OCI-M2 (cell line): Measurements from ENCODE around the gene ANKRD1.

Experiments used
- DNase-seq: peaks from one replicate; lab custom pipeline; 2025; ENCODE audit not compliant: unreplicated experiment; lab: John Stamatoyannopoulos, UW

The ANKRD1 gene

DNA sequence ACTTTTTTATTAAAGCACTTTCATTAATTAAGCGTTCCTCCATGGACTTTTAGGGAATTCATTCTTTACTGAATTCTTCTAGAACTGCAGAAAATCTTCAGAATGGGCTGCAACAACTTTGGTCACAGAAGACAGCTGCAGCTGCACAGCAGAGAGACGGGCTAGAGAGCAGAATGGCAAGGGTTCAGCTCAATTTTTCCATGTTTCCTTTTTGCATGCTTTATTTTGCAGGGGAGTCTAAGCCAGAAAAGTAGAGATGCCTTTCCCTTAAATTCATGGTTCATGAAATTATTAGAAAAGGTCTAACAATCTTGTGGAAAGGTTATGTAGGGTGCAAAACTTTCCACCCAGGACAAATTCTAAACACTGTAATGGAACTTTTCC is 15.4 kb upstream of the ANKRD1 start:
- DNase-seq, result no peak

GRCh38 chr10:90935581-90936275 is 14.8 kb upstream of the ANKRD1 start:
- DNase-seq, result no peak

DNA sequence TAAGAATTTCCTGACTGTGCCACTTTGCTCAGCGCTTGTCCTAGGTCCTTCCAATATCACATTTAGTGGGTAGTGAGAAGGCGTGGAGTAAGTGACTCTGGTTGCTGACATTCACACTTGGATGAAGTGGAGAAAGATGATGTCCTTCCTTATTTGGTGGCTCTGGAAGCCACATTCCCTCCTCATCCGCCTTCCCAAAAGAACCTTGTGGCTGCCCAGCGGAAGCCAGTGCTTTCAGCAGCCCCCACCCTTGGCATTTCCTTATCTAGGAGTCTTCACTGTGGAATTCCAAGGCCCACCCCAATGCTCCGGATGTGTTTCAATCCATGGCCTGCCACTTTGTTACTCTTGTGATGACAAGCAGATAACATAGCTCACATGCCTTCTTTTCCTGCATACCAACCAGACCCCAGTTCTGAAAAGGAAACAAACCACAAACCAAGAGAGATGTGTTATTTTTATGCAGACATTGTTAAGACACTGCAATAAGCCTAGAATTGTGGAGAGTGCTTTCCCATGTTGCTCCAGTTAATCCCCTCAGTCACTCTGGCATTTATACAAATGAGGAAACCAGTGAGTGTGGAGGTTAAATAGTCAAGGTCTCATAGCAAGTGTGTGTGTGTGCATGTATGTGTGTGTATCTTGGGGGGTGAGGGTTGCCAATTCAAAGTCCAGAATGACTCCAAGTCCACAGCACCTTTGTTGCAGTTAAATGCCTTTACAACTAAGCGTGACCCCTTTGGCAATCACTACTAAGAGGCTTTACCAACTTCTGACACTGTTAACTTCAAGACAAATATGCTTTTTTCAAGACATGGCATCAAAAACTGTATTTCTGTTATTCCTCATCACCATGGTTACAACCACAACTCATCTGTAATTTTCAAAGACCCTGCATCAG is 10.3 kb upstream of the ANKRD1 start:
- DNase-seq, result no peak

- no peak for DNase-seq
Observed at GRCh38 chr10:90930070-90930837, 9.4 kb upstream of the ANKRD1 start.

DNA sequence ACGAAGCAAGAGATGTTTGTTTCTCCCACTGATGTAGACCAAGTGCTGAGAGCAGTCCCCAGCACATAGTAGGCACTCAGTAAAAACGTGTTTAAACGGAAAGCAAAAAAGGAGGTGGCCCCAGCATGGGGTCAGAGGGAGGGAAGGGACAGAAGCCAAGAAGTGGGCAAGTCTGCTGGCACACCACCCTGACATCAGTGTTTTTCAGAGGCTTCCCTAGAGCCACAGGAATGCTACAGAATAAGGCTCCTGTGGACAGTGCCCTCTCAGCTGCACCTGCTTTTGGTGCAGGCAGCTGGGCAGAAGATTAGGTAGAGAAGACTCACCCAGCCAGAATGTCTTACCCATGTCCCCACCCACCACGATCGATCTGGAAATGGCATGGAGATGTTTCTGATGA is 8.3 kb upstream of the ANKRD1 start:
- no peak for DNase-seq

DNA sequence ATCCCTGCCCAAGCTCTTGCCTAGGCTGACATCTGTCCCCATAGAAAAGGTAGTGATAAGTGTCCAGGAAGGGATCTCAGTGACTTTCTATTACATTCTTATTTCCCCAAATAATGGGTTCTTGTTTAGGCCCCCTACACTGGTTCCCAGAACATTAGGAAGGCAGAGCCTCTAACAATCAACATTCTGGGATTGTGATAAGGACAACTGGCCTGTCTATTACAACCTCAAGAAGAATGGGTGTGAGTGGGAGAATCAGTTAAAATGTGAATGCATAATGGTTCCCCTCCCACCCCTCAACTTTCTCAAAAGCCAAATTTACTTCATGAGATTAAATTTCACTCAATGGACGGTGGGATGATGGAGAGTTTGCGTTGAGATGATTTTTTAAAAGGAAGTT is 6.4 kb upstream of the ANKRD1 start:
- no peak for DNase-seq

GRCh38 chr10:90925079-90926029 is 4.5 kb upstream of the ANKRD1 start:
- no peak for DNase-seq

DNA sequence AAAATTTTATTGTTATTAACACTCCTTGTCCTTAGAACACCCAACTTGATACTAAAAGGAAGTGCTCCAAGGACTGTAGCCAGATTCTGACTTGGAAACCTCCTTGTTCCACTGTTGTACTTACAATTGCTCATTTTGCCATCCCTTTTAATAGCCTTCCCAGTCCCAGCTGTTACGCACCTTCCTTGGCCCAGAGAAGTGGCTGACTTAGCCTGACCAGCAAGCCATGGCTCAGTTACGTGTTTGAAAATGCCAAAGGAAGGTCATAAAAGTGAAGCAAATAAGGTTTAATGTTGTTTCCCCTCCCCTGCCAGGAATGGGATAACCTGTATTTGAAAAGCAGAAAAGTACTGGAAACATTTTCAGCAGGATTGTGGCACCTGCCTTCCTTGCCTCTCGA is 3.7 kb upstream of the ANKRD1 start:
- DNase-seq, result no peak

GRCh38 chr10:90923111-90923731 is 2.3 kb upstream of the ANKRD1 start:
- DNase-seq, result no peak

DNA sequence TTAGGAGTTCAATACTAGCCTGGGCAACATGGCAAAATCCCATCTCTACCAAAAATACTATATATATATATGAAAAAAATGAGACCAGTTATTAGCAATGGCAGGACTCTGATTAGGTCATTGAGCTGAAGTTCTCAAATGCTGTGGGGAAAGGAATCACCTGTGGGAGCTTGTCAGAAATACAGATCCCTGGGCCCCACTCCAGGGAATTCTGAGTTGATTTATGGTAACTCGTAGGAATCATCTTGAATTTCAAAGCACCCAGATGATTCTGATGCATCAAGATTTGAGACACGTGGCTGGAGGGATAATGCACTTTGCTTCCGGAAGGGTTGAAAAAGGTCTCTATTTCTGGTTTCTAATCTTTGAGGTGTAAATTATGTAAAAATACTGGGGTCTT is 1.0 kb upstream of the ANKRD1 start:
- DNase-seq, result no peak

DNA sequence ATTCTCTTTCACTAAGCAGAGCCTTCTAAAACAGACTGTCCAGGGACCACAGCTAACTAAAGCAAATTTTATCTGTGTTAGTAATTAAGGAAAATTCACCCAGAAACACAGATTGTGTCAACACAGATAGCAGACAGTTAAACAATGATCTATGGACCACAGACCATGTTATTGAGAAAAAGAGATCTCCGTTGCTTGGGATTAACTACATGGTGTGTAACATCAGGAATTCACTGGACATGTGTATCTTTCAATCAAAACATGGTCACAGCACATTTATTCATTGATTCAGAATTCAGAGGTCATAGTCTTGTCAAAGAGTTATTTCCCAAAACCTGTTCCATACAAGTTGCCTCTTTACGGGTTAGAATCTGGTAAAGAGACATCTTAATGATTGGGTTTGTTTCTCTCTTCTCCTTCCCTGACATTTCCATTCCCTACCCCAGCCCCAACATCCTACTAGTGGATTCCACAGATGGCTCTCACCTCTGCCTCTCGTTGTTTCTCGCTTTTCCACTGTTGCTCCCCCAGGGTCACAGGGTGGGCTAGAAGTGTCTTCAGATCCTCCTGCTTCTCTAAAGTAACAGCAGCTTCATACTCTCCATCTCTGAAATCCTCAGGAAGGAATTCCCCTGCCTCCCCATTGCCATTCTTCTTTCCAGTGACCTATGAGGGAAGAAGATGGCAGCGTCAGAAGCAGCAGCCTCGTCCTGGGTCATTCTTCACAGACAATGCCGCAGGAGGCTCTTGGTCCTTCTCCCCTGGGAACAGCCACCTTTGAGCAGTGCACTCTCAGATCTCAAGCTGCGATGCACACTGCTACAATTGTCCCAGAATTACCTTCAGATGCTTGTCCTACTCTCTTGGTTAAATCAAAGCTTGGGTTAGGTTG is 958 bp downstream of the ANKRD1 start:
- no peak for DNase-seq

DNA sequence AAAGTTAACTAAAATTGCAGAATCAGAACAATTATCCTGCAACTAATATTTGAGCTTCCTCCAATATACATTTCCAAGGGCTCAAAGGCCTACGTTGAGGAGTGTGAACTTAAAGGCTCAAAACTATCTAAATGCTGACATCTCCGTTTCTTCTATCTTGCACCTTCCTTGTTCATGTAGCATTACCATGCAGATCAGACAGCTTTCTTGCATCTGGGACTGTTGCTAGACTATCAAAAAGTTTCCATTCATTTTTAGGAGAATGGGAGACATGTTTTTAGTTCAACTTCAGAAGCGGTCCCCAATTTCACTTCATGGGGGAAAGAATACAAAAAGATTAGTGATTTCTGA is 2.9 kb downstream of the ANKRD1 start:
- no peak for DNase-seq

DNA sequence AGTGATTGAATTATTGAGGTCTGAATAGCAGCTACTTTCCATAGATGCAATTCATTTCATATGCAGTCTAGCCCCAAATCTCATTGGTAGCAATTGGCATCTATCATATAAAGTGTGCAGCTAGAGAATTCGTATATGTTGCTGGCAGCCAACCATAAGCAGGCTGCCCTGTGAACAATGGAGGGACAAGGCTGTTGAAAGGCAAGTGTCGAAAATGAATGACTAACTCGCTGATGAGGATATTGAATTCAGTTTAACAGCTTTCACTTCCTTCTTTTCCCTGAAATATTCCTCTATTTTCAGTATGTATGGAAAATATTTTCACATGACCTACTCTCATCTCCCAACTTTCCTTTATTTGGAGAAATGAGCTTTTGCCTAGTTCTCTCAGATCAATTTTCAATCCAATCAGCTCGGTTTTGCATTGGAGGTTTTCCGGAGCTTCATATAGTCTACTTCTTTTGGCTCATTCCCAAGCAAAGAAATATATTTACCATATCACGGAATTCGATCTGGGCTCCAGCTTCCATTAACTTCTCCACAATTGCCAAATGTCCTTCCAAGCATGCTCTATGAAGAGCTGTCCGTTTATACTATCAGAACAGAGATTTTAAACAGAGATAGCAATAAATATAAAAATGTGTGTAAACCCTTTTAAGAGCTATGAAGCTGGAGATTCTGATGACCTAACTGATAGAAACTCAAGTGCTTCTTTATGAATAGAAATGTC is 3.5 kb downstream of the ANKRD1 start:
- DNase-seq, result no peak

GRCh38 chr10:90916392-90917237 is 4.3 kb downstream of the ANKRD1 start:
- DNase-seq, result no peak

DNA sequence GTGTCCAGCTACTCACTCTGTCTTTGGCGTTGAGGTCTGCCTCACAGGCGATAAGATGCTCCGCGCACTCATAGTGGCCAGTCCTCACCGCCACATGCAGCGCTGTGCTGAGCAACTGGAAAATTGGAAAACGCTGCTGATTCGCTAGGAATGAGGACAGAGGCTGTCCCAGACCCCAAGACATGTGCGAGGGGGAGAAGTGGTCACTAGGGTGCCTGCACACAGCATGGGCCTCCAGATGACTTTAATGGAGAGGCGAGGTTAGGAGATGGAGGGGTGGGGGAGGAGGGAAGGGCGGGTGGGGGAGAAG is 5.2 kb downstream of the ANKRD1 start:
- no peak for DNase-seq

DNA sequence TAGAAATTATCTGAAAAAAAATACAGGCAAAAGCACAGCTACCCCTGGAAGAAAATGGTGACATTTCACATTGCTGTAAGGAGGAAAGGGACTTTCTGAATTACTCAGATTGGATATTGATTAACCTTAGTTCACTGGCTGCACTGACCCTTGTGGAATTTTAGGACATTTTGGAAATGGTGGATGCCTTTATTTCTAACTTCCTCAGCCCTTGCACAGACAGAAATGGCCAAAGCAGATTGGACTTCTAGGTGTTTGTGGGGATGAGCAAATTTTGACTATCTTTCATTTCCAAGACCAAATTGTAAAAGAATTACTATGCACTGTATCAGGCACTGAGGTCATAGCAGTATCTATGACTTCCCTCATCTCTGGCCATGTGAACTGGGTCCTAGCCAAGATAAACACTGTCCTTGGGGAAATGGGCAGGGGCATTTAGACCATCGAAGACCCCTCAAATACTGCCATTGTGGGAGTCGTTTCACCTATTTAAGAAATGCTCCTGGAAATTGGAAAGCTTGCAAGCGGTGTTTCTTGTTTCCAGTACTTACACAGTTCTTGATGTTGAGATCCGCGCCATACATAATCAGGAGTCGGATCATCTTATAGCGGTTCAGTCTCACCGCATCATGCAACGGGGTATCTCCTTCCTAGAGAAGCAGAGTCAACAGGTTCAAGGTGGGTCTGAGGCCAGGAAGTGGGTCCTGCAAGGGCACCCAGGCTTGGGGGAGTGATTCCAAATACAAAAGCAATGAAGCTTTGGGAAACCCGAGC is 5.7 kb downstream of the ANKRD1 start:
- no peak for DNase-seq

DNA sequence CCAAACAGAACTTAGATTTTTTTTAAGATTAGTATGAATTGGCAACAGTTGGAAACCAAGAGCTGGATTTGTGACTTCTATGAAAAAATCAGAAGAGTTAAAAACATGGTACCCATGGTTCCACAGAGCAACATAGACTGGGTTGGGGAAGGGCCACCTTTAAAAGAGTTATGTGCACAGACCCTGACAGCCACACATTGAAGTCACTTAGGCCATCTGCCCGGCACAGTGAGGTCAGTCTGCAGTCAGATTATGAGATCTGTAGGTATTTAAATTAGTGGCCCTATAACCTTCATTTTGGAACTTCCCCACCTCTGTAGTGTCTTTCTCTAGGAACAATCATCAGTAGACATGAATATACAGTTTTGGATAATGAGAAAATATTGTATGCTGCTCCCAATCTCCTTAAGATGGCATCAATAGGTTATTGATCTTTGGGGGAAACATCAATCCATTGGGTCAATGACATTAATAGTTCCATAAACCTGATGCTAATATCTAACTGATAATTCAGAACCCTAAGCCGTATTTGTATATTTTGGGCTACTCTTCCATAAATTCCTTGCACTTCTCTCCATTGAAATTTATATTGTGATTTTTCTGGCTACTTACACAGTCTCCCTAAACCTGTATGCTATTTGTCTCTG is 7.0 kb downstream of the ANKRD1 start:
- DNase-seq, result no peak
